HEK293 (cell line): ENCODE measurements around the gene AXL.
A peak's percentile ranks its signal among the peaks of the same experiment; 100 is the strongest.

Experiments
- CTCF ChIA-PET: fragments of 350-600 bp; formaldehyde crosslinking; extraction: SDS; loops from one replicate; lab custom pipeline; 2021; ENCODE audit warnings: antibody characterized with exemption; lab: Yijun Ruan, JAX
- POLR2A ChIA-PET: fragments of 300-600 bp; formaldehyde crosslinking; extraction: SDS; loops from one replicate; lab custom pipeline; 2020; ENCODE audit warnings: antibody characterized with exemption, inconsistent platforms; lab: Yijun Ruan, JAX
- H3K27ac ChIP-seq: fragments of 200-500 bp; sonication (Bioruptor generic); 2 replicates; pipeline ENCODE4 v1.5.1; 2014; ENCODE audit warnings: low read depth, low read length, control low read depth, inconsistent platforms; ENCODE audit errors: extremely low read depth
- H3K36me3 ChIP-seq, 2 experiments: fragments of 200-500 bp in 1 of 2; sonication (Bioruptor generic) in 1 of 2; 1 replicate in 1 of 2; 2 replicates in 1 of 2; pipeline ENCODE4 v1.5.1; 2014 to 2017; ENCODE audit warnings: inconsistent platforms in 2 of 2, low read length in 2 of 2; ENCODE audit not compliant: control insufficient read depth in 2 of 2, insufficient read depth in 1 of 2
- H3K4me1 ChIP-seq: fragments of 200-500 bp; sonication (Bioruptor generic); 2 replicates; pipeline ENCODE4 v1.5.1; 2014; ENCODE audit warnings: mild to moderate bottlenecking, low read length, inconsistent platforms; ENCODE audit not compliant: control insufficient read depth, insufficient read depth
- H3K4me3 ChIP-seq: 2 replicates; pipeline ENCODE4 v1.5.1; 2011; ENCODE audit warnings: low read depth, mild to moderate bottlenecking, control low read depth, low read length, moderate library complexity
- H3K9me3 ChIP-seq: fragments of 200-500 bp; sonication (Bioruptor generic); 2 replicates; pipeline ENCODE4 v1.5.1; 2014; ENCODE audit warnings: low read depth, low read length, inconsistent platforms; ENCODE audit not compliant: control insufficient read depth, insufficient read depth
- GLIS2 ChIP-seq: fragments of 450-650 bp; formaldehyde crosslinking; IDR thresholded peaks from 2 replicates; pipeline ENCODE4 v1.5.1; 2016; ENCODE audit warnings: missing biosample characterization, missing genetic modification characterization
- SCRT1 ChIP-seq: fragments of 450-650 bp; formaldehyde crosslinking; IDR thresholded peaks from 2 replicates; pipeline ENCODE4 v1.5.1; 2016; ENCODE audit warnings: missing biosample characterization, missing genetic modification characterization, borderline replicate concordance
- SCRT2 ChIP-seq: fragments of 450-650 bp; formaldehyde crosslinking; IDR thresholded peaks from 2 replicates; pipeline ENCODE4 v1.5.1; 2016; ENCODE audit warnings: missing biosample characterization, missing genetic modification characterization
- SP7 ChIP-seq: fragments of 450-650 bp; formaldehyde crosslinking; IDR thresholded peaks from 2 replicates; pipeline ENCODE4 v1.5.1; 2016; ENCODE audit warnings: missing biosample characterization, missing genetic modification characterization
- ZBTB20 ChIP-seq: fragments of 450-650 bp; formaldehyde crosslinking; IDR thresholded peaks from 2 replicates; pipeline ENCODE4 v1.5.1; 2016; ENCODE audit warnings: missing biosample characterization, missing genetic modification characterization
- ZBTB21 ChIP-seq: fragments of 450-650 bp; formaldehyde crosslinking; IDR thresholded peaks from 2 replicates; pipeline ENCODE4 v1.5.1; 2017; ENCODE audit warnings: missing biosample characterization, missing genetic modification characterization
- ZFHX2 ChIP-seq: fragments of 450-650 bp; formaldehyde crosslinking; conservative IDR thresholded peaks from 2 replicates; pipeline ENCODE4 v1.5.1; 2016; ENCODE audit warnings: missing biosample characterization, missing genetic modification characterization
- ZNF24 ChIP-seq: fragments of 450-650 bp; formaldehyde crosslinking; IDR thresholded peaks from 2 replicates; pipeline ENCODE4 v1.5.1; 2016; ENCODE audit warnings: missing biosample characterization, missing genetic modification characterization
- ZNF341 ChIP-seq: fragments of 450-650 bp; formaldehyde crosslinking; IDR thresholded peaks from 2 replicates; pipeline ENCODE4; 2016; ENCODE audit warnings: low read depth, missing biosample characterization, missing genetic modification characterization
- ZNF366 ChIP-seq: fragments of 450-650 bp; formaldehyde crosslinking; conservative IDR thresholded peaks from 2 replicates; pipeline ENCODE4 v1.5.1; 2016; ENCODE audit warnings: missing biosample characterization, missing genetic modification characterization
- ZNF394 ChIP-seq: fragments of 450-650 bp; formaldehyde crosslinking; IDR thresholded peaks from 2 replicates; pipeline ENCODE4 v1.5.1; 2016; ENCODE audit warnings: missing biosample characterization, missing genetic modification characterization, mild to moderate bottlenecking, moderate library complexity, borderline replicate concordance
- ZNF621 ChIP-seq: fragments of 450-650 bp; formaldehyde crosslinking; IDR thresholded peaks from 2 replicates; pipeline ENCODE4 v1.5.1; 2017; ENCODE audit warnings: missing biosample characterization, missing genetic modification characterization
- ZNF658 ChIP-seq: fragments of 450-650 bp; formaldehyde crosslinking; IDR thresholded peaks from 2 replicates; pipeline ENCODE4; 2016; ENCODE audit warnings: missing biosample characterization, missing genetic modification characterization
- ZNF660 ChIP-seq: fragments of 450-650 bp; IDR thresholded peaks from 2 replicates; pipeline ENCODE4 v1.5.1; 2018; ENCODE audit warnings: missing biosample characterization, mild to moderate bottlenecking, missing genetic modification characterization
- TF ChIP-seq, protein P1 (sequence below): fragments of 450-650 bp; formaldehyde crosslinking; conservative IDR thresholded peaks from 2 replicates; pipeline ENCODE4 v1.5.1; 2016; ENCODE audit warnings: low read depth, missing biosample characterization, missing genetic modification characterization
- TF ChIP-seq, protein P2 (sequence below): fragments of 450-650 bp; formaldehyde crosslinking; IDR thresholded peaks from 2 replicates; pipeline ENCODE4 v1.5.1; 2016; ENCODE audit warnings: missing biosample characterization, missing genetic modification characterization
- TF ChIP-seq, protein P3 (sequence below): fragments of 450-650 bp; formaldehyde crosslinking; IDR thresholded peaks from 2 replicates; pipeline ENCODE4 v1.5.1; 2016; ENCODE audit warnings: missing biosample characterization, missing genetic modification characterization, low read depth
- TF ChIP-seq, protein P4 (sequence below): fragments of 450-650 bp; formaldehyde crosslinking; IDR thresholded peaks from 2 replicates; pipeline ENCODE4 v1.5.1; 2016; ENCODE audit warnings: missing biosample characterization, missing genetic modification characterization

The AXL gene

DNA sequence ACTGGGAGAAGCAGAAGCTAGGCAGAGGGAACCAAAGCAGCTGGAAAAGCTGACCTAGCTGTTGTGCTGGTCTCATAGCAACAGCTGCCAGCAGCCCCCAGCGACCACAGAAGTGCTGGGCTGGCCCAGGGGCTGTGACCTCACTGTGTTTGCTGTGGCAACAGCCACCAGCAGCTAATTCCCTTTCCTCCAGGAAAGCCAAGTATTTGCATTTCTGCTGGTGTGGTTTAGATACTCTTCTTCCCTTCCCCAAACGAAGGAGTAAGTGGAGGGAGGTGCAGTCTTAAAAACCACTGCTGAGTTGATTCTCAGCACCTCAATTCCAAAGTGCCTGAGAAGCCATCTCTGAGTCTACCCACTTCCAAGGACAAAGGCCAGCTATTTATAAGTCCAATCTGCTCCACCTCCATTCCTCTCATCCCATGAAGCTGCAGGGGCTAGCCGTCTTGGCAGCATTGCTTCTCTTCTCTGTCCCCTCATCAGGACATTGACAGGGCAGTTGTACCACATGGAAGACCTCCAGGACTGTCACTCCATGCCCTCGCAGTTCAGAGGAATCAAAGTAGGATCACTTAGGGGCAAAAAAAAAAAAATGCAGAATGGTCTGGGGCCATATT is 79.4 kb downstream of the AXL start:
- Histone ChIP-seq H3K36me3 (peaks cover 97 to 100% of the 10 kb centered on the region in 2 experiments), H3K4me1 (no peaks in the 10 kb centered on the region), H3K27ac (peak overlapping the region; percentile 52; the same call in 1 of the 2 replicates), H3K9me3 (no peaks in the 10 kb centered on the region), H3K4me3 (no peak overlapping the region)
- ChIA-PET CTCF (interaction anchor here (0.5 to 12.7 kb wide), 10 partner anchors 8 to 664 kb away, joined by 3 to 120 read pairs (median 4); no protein-coding TSS in a partner anchor), POLR2A (interaction anchor here (0.8 kb wide), 1 partner anchor 27 kb away, joined by 4 read pairs; no protein-coding TSS in a partner anchor)
- TF ChIP-seq ZNF341 (tag by site-specific recombination): peak; percentile 45; the same call in 1 of the 2 replicates
- TF ChIP-seq ZBTB20 (tag by site-specific recombination): no peak
- TF ChIP-seq, protein P1, sequence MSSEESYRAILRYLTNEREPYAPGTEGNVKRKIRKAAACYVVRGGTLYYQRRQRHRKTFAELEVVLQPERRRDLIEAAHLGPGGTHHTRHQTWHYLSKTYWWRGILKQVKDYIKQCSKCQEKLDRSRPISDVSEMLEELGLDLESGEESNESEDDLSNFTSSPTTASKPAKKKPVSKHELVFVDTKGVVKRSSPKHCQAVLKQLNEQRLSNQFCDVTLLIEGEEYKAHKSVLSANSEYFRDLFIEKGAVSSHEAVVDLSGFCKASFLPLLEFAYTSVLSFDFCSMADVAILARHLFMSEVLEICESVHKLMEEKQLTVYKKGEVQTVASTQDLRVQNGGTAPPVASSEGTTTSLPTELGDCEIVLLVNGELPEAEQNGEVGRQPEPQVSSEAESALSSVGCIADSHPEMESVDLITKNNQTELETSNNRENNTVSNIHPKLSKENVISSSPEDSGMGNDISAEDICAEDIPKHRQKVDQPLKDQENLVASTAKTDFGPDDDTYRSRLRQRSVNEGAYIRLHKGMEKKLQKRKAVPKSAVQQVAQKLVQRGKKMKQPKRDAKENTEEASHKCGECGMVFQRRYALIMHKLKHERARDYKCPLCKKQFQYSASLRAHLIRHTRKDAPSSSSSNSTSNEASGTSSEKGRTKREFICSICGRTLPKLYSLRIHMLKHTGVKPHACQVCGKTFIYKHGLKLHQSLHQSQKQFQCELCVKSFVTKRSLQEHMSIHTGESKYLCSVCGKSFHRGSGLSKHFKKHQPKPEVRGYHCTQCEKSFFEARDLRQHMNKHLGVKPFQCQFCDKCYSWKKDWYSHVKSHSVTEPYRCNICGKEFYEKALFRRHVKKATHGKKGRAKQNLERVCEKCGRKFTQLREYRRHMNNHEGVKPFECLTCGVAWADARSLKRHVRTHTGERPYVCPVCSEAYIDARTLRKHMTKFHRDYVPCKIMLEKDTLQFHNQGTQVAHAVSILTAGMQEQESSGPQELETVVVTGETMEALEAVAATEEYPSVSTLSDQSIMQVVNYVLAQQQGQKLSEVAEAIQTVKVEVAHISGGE: no peak
- 0 out of 2 replicates have a peak, but pooled peaks have one; percentile 45 for TF ChIP-seq ZBTB21
- TF ChIP-seq ZNF394: peak; percentile 30; the same call in 1 of the 2 replicates
- 0 out of 2 replicates have a peak, but pooled peaks have one; percentile 23 for TF ChIP-seq ZNF366 (tag by site-specific recombination)
- TF ChIP-seq GLIS2: peak; percentile 29; the same call in 1 of the 2 replicates
- TF ChIP-seq ZNF658 (tag by site-specific recombination): no peak
- TF ChIP-seq, protein P2, sequence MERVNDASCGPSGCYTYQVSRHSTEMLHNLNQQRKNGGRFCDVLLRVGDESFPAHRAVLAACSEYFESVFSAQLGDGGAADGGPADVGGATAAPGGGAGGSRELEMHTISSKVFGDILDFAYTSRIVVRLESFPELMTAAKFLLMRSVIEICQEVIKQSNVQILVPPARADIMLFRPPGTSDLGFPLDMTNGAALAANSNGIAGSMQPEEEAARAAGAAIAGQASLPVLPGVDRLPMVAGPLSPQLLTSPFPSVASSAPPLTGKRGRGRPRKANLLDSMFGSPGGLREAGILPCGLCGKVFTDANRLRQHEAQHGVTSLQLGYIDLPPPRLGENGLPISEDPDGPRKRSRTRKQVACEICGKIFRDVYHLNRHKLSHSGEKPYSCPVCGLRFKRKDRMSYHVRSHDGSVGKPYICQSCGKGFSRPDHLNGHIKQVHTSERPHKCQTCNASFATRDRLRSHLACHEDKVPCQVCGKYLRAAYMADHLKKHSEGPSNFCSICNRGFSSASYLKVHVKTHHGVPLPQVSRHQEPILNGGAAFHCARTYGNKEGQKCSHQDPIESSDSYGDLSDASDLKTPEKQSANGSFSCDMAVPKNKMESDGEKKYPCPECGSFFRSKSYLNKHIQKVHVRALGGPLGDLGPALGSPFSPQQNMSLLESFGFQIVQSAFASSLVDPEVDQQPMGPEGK (tag by site-specific recombination): 0 out of 2 replicates have a peak, but pooled peaks have one; percentile 30

DNA sequence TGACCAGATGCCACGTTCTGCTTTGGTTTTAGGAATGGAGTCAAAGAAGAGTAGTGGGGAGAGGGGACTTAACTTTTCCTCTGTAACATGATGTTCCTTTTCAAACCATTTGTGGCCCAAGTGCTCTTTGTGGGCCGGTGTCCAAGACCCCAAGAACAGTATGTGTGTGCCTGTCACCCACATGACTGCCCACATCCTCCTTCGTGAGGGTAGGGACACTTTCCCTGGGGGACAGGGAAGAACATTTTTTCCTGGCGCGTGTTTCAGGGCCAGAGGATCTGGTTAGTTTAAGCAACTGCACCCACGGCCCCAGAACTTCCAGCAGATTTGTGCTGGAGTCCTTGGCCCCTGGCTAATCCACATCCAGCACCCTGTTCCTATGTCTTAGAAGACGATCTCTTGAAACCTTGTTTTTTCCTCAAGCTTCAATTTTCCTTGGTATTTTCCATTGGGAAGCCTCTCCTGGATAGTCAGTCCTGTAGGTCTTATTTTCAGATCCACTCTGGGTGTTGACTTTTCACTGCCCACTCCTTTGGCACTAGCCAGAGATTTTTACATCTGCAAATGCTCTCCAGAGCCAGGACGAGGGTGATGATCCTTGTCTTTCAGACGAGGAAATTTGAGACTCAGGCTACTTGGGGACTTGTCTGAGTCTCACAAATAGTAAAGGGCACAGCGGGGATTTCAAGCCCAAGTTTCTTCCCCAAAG is 80.2 kb downstream of the AXL start:
- Histone ChIP-seq H3K4me3 (no peak overlapping the region), H3K27ac (peak overlapping the region; percentile 52; the same call in 1 of the 2 replicates), H3K36me3 (peaks cover 97 to 100% of the 10 kb centered on the region in 2 experiments), H3K9me3 (no peaks in the 10 kb centered on the region), H3K4me1 (no peaks in the 10 kb centered on the region)
- TF ChIP-seq ZNF621 (tag by site-specific recombination): no peak
- peak; percentile 27 for TF ChIP-seq ZFHX2 (tag by site-specific recombination)
- ChIA-PET POLR2A (no interaction called here), CTCF (interaction anchor here (0.6 to 12.7 kb wide), 5 partner anchors 8 to 664 kb away, joined by 3 to 120 read pairs (median 6); no protein-coding TSS in a partner anchor)

DNA sequence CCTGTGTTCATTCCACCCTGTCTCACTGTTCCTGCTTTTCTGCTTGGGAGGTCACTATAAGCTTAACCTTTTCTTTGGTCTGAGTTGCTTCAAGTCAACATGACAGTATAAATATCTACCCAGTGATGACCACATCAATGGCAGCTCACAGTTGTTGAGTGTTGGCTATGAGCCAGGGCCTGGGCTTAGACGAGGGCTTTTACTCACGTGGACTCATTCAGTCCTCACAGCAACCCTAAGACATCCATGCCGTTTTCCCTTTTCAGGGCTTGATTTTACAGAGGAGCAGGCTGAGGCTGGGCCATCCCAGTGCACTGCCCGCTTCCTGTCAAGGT is 80.7 kb downstream of the AXL start:
- Histone ChIP-seq H3K9me3 (no peaks in the 10 kb centered on the region), H3K4me1 (no peaks in the 10 kb centered on the region), H3K4me3 (no peak overlapping the region), H3K27ac (peak overlapping the region; percentile 52; the same call in 1 of the 2 replicates), H3K36me3 (peaks cover 97 to 100% of the 10 kb centered on the region in 2 experiments)
- CTCF ChIA-PET: interaction anchor here (1.7 to 12.7 kb wide), 3 partner anchors 7 to 665 kb away, joined by 4 to 120 read pairs (median 6); no protein-coding TSS in a partner anchor
- POLR2A ChIA-PET: no interaction called here
- TF ChIP-seq SCRT1 (no peak), SP7 (0 out of 2 replicates have a peak, but pooled peaks have one; percentile 16), ZNF24 (no peak), SCRT2 (tag by site-specific recombination) (peak; percentile 55; the same call in 1 of the 2 replicates), ZNF660 (tag by site-specific recombination) (0 out of 2 replicates have a peak, but pooled peaks have one; percentile 21), ZNF341 (tag by site-specific recombination) (no peak)
- TF ChIP-seq, protein P3, sequence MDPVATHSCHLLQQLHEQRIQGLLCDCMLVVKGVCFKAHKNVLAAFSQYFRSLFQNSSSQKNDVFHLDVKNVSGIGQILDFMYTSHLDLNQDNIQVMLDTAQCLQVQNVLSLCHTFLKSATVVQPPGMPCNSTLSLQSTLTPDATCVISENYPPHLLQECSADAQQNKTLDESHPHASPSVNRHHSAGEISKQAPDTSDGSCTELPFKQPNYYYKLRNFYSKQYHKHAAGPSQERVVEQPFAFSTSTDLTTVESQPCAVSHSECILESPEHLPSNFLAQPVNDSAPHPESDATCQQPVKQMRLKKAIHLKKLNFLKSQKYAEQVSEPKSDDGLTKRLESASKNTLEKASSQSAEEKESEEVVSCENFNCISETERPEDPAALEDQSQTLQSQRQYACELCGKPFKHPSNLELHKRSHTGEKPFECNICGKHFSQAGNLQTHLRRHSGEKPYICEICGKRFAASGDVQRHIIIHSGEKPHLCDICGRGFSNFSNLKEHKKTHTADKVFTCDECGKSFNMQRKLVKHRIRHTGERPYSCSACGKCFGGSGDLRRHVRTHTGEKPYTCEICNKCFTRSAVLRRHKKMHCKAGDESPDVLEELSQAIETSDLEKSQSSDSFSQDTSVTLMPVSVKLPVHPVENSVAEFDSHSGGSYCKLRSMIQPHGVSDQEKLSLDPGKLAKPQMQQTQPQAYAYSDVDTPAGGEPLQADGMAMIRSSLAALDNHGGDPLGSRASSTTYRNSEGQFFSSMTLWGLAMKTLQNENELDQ: peak; percentile 88
- TF ChIP-seq, protein P4, sequence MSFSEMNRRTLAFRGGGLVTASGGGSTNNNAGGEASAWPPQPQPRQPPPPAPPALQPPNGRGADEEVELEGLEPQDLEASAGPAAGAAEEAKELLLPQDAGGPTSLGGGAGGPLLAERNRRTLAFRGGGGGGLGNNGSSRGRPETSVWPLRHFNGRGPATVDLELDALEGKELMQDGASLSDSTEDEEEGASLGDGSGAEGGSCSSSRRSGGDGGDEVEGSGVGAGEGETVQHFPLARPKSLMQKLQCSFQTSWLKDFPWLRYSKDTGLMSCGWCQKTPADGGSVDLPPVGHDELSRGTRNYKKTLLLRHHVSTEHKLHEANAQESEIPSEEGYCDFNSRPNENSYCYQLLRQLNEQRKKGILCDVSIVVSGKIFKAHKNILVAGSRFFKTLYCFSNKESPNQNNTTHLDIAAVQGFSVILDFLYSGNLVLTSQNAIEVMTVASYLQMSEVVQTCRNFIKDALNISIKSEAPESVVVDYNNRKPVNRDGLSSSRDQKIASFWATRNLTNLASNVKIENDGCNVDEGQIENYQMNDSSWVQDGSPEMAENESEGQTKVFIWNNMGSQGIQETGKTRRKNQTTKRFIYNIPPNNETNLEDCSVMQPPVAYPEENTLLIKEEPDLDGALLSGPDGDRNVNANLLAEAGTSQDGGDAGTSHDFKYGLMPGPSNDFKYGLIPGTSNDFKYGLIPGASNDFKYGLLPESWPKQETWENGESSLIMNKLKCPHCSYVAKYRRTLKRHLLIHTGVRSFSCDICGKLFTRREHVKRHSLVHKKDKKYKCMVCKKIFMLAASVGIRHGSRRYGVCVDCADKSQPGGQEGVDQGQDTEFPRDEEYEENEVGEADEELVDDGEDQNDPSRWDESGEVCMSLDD (tag by site-specific recombination): peak; percentile 23; the same call in 1 of the 2 replicates
